Mucosa of stomach (tissue), 1 donor: ENCODE results near the gene LYST.
"Not testable (repeated sequence)": the region's sequence is repeated elsewhere in the genome, so short reads cannot be mapped to it uniquely, and the experiment has no call there.

Experiments
- H3K27me3 ChIP-seq: one replicate; pipeline ENCODE4 v1.7.0; 2013; ENCODE audit warnings: mild to moderate bottlenecking, low read length; ENCODE audit not compliant: control insufficient read depth, insufficient read depth
- H3K36me3 ChIP-seq: one replicate; pipeline ENCODE4 v1.7.0; 2013; ENCODE audit warnings: low read length; ENCODE audit not compliant: control insufficient read depth, insufficient read depth
- H3K4me1 ChIP-seq: one replicate; pipeline ENCODE4 v1.7.0; 2013; ENCODE audit warnings: mild to moderate bottlenecking, low read length; ENCODE audit not compliant: control insufficient read depth, insufficient read depth
- H3K4me3 ChIP-seq: one replicate; pipeline ENCODE4 v1.7.0; 2013; ENCODE audit warnings: low read length
- H3K9ac ChIP-seq: one replicate; pipeline ENCODE4 v1.7.0; 2013; ENCODE audit warnings: mild to moderate bottlenecking, low read length, moderate library complexity
- H3K9me3 ChIP-seq: one replicate; pipeline ENCODE4 v1.7.0; 2013; ENCODE audit warnings: mild to moderate bottlenecking, low read length, moderate library complexity; ENCODE audit not compliant: control insufficient read depth
- donor health status: Pancreatic carcinoma.

LYST gene, protein sequence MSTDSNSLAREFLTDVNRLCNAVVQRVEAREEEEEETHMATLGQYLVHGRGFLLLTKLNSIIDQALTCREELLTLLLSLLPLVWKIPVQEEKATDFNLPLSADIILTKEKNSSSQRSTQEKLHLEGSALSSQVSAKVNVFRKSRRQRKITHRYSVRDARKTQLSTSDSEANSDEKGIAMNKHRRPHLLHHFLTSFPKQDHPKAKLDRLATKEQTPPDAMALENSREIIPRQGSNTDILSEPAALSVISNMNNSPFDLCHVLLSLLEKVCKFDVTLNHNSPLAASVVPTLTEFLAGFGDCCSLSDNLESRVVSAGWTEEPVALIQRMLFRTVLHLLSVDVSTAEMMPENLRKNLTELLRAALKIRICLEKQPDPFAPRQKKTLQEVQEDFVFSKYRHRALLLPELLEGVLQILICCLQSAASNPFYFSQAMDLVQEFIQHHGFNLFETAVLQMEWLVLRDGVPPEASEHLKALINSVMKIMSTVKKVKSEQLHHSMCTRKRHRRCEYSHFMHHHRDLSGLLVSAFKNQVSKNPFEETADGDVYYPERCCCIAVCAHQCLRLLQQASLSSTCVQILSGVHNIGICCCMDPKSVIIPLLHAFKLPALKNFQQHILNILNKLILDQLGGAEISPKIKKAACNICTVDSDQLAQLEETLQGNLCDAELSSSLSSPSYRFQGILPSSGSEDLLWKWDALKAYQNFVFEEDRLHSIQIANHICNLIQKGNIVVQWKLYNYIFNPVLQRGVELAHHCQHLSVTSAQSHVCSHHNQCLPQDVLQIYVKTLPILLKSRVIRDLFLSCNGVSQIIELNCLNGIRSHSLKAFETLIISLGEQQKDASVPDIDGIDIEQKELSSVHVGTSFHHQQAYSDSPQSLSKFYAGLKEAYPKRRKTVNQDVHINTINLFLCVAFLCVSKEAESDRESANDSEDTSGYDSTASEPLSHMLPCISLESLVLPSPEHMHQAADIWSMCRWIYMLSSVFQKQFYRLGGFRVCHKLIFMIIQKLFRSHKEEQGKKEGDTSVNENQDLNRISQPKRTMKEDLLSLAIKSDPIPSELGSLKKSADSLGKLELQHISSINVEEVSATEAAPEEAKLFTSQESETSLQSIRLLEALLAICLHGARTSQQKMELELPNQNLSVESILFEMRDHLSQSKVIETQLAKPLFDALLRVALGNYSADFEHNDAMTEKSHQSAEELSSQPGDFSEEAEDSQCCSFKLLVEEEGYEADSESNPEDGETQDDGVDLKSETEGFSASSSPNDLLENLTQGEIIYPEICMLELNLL (N-terminal part only)

DNA sequence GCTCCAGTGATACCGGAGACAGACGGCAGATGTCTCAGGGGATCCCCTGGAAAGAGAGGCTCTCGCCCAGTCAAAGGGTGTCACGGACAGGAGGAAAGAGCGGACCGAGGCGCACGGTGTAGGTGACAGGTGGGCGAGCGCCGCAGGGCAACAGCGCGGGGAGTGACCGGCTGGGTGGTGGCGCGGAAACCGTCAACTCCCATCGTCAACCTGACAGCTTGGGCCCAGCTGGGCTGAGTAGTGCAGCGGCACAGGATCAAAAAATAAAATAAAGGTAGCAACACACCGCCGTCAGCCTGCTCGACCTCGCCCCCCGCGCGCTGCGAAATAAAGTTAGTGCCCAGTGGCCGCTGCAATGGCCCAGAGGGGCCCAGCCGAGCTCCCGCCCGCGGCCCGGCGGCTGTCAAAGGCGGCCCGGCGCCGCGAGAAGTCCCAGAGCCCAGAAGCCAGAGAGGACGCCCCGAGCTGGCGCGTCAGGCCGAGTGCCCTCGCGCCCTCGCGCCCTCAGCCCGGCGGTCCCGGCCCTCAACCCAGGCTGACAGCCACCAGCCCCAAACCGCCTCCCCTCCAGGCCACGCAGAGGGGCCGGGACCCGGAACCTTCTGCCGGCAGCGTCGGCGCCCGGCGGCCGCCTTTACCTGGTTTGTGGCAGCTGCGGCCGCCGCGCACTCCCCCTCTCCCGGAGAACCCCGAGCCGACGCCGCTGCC lies at the start of gene LYST:
Gene LYST, minus strand, starts transcription at position 702 of the 708 bp plus-strand sequence. CDS start 36,489 bp downstream, outside the sequence.
- peak within 1 kb of the TSS; percentile 96 for H3K9ac ChIP-seq
- H3K4me1 ChIP-seq, result peaks cover 20% of the 10 kb centered on the region
- no peaks in the 10 kb centered on the region for H3K9me3 ChIP-seq

DNA sequence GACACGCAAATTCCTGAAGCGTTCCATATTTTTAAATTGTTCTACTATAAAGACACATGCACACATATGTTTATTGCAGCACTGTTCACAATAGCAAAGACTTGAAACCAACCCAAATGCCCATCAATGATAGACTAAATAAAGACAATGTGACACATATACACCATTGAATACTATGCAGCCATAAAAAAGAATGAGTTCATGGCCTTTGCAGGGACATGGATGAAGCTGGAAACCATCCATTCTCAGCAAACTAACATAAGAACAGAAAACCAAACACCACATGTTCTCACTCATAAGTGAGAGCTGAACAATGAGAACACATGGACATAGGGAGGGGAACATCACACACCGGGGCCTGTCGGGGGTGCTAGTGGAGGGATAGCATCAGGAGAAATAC lies 48.8 kb upstream of the LYST start:
- not testable (repeated sequence) for H3K36me3 ChIP-seq, H3K27me3 ChIP-seq, H3K4me3 ChIP-seq, H3K9ac ChIP-seq, H3K9me3 ChIP-seq
- H3K4me1 ChIP-seq, result peaks cover 35% of the 10 kb centered on the region

More for the DNA sequence above, at the start of gene LYST:
- Histone ChIP-seq H3K4me3 (peak within 1 kb of the TSS; percentile 89), H3K27me3 (no peaks in the 10 kb centered on the region), H3K36me3 (no peaks in the 10 kb centered on the region)

DNA sequence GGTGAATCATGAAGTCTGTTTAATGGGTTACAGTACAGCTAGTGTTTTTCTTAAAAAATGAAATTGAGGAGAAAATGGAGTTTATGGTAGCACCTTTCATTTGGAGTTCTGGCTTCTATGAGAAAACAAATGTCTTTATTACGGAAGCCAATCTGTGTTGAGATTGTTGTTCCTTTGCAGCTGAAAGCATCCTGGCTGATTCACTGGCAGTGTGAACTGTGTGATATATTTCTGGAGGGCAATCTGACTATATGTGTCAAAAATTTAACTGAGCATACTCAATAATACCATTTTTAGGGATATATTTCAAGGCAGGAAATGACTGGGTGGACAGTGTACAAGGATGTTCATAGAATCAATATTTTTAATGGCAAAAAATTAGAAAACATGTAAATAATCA lies 46.6 kb upstream of the LYST start:
- H3K36me3 ChIP-seq, result no peaks in the 10 kb centered on the region
- no peak overlapping the region for H3K4me3 ChIP-seq
- no peaks in the 10 kb centered on the region for H3K9me3 ChIP-seq
- H3K4me1 ChIP-seq, result peaks cover 33% of the 10 kb centered on the region
- no peaks in the 10 kb centered on the region for H3K27me3 ChIP-seq
- no peak overlapping the region for H3K9ac ChIP-seq

DNA sequence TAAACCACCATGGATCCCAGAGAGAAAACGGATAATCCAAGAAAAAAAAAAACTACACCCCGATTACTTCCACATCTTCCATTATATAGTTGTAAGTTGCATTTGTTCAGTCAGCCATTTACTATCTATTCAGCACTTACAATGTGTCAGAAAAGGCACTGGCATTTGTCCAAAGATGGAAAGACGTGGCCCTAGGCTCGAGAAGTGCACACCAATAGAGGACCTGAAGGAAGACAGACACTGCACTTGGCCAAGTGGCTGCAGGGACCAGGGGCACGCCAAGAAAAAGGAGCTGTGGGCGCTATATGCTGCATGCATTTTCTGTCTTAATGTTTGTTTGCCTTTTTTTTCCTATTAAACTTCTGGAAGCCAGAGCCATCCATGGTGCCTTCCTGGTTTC lies 45.2 kb upstream of the LYST start:
- H3K36me3 ChIP-seq, result no peaks in the 10 kb centered on the region
- no peaks in the 10 kb centered on the region for H3K27me3 ChIP-seq
- no peak overlapping the region for H3K9ac ChIP-seq
- no peaks in the 10 kb centered on the region for H3K9me3 ChIP-seq
- peaks cover 28% of the 10 kb centered on the region for H3K4me1 ChIP-seq
- no peak overlapping the region for H3K4me3 ChIP-seq

DNA sequence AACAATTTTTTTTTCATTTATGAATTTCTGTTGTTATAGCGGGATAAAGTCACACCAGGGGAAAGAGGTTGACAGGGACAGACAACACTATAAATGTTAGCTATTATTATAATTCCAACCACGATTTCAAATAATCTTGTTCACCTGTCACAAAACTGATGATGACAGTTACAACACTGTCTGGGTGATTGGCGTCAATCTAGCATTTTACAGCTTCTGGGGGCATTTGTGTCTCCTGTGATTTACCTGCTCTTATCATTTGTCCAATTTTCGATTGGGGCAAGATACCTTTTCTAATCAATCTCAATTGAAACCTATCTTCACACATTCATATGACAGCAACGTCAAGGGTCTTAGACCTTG lies 44.6 kb upstream of the LYST start:
- Histone ChIP-seq H3K9me3 (no peaks in the 10 kb centered on the region), H3K27me3 (no peaks in the 10 kb centered on the region), H3K9ac (no peak overlapping the region), H3K4me3 (no peak overlapping the region), H3K4me1 (peaks cover 28% of the 10 kb centered on the region), H3K36me3 (no peaks in the 10 kb centered on the region)

DNA sequence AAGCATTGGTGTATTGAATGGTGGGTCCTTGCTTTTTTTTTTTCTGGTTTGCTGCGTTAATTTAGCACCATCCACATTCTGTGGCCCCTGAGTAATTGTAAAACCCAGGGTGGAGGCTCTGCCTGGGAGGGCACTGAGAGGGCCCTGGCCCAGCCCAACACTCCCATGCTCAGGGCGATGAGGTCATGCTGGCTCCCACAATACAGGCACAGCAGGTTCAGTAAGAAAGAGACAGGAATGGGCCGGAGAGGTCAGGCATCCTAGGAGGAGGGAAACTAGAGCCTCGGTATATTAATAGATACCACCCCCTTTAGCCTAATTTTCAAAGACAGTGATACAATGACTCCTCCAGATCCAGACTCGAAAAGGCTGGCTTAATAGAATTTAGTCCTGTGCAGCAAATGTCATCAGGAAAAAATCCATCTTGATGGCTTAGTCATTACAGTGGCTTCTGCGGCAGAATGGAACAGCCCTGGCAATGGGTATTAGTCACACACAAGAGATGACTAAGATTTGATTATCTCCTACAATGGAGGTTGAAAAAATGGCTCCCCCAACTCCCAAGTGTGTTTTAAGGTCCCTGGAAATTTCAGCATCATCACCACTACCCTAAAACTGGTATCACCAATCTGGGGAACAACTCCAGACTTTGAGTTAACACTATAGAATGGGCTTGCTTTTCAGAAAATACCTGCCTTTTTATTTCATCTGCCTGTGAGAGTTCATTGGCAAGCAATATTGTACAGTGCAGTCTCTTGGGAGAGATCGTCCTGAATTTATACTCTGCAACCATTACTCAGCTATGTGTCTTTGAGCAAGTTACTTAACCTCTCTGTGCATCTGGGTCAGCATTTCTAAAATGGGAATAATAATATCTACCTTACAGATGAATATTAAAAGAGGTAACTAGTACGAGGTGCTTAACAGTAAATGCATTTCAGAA lies 43.9 kb upstream of the LYST start:
- H3K4me3 ChIP-seq, result no peak overlapping the region
- H3K27me3 ChIP-seq, result no peaks in the 10 kb centered on the region
- H3K9ac ChIP-seq, result no peak overlapping the region
- no peaks in the 10 kb centered on the region for H3K9me3 ChIP-seq
- H3K36me3 ChIP-seq, result no peaks in the 10 kb centered on the region
- peaks cover 28% of the 10 kb centered on the region for H3K4me1 ChIP-seq

DNA sequence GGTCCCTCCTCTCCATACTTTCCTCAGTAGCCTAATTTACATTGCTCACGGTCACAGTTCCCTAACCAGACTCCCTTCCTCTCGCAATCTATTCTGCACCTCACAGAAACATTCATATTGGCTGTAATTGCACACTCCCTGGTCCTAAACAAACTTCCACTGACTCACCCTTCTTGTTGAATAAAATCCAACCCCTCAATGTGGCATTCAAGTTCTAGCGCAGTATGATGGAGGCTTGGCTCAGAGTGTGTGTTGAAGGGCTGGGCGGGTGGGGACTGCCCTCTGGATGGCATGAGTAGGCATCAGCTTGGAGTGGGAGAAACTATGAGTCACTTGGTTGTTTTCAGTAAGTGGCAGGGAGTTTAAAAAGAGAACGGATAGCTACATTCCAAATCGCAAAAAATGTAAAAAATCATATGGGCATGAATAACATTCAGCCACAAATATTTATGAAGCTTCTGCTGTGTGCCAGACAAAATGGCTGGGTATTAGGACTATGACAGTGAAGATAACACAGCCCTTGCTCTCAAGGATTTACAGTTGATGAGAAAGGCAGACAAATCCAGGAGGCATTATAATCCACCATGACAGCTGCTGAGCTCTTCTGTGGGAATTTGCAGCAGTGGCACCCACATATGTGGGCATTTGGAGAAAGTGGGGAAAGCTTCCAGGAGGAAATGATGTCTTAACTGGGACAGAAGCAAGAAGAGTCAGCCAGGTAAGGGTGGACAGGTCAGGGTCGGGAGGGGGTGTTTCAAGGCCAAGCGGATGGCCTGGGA lies 42.2 kb upstream of the LYST start:
- Histone ChIP-seq H3K27me3 (no peaks in the 10 kb centered on the region), H3K9me3 (no peaks in the 10 kb centered on the region), H3K4me1 (peaks cover 28% of the 10 kb centered on the region), H3K4me3 (no peak overlapping the region), H3K9ac (peak overlapping the region; percentile 5), H3K36me3 (no peaks in the 10 kb centered on the region)

DNA sequence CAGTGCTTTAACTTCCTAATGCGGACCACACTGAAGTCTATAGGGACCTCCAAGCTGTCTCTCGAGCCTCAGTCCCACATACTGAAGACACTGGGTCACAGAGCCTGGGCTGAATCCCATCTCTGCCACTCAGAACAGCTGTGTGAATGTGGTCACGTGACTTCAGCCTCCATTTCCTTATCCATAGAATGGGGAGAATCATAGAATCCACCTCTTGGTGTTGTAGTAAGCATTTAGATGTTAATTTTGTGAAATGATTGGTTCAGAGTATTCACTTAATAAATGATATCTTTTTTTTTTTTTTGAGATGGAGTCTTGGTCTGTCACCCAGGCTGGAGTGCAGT lies 41.2 kb upstream of the LYST start:
- Histone ChIP-seq H3K9ac (no peak overlapping the region), H3K9me3 (no peaks in the 10 kb centered on the region), H3K36me3 (no peaks in the 10 kb centered on the region), H3K4me3 (no peak overlapping the region), H3K27me3 (no peaks in the 10 kb centered on the region), H3K4me1 (peaks cover 36% of the 10 kb centered on the region)

DNA sequence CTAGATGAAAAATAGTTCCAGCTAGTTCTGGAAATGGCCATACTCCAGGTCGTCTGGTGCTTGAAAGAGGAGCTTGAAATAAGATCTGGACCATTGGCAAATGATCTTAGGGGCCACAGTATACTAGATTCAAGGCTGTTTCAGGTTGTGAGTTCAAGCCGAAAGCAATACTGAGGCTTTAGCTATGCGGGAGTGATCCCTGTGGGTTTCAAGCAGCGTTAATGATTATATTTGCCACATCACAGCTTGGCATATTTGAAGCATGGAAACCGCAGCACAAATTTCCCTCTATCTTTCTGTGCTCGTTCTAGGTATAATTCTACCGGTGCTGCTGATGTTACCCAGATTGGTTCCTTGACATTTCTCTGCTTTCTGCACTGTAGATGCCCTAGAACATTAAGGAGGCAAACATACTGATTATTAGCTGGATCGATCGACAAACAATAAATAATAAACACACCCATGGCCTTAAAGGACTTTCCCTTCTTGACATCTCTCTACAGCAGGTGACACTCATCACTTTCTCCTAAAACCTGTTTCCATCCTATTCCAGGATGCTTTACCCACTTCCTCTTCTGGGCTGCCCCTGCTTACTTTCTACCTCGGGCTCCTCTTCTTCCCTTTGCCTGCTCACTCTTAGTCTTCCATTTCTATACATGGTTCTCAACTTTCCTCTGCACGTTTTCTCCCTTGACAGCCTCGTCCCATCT lies 40.6 kb upstream of the LYST start:
- Histone ChIP-seq H3K9me3 (no peaks in the 10 kb centered on the region), H3K4me3 (no peak overlapping the region), H3K9ac (no peak overlapping the region), H3K36me3 (no peaks in the 10 kb centered on the region), H3K27me3 (no peaks in the 10 kb centered on the region), H3K4me1 (peaks cover 40% of the 10 kb centered on the region)

DNA sequence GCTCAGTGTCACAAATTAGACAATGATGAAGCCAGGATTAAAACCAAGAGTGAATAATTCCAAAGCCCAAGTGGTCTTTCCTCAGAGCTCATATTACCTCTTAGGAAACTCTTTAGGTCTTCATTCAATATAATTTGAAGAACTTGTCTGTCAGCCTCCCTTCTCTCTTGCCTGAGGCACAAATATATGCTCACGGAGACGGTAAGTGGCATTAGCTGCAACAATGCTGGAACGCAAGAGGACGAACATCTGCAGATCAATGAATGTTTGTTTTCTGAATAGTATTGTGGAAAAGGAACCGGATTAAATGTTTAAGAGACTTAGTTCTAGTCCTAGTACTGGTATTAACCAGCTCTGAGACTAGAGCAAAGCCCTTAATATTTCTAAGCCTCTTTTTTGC lies 39.7 kb upstream of the LYST start:
- Histone ChIP-seq H3K9me3 (no peaks in the 10 kb centered on the region), H3K4me1 (peaks cover 40% of the 10 kb centered on the region), H3K27me3 (no peaks in the 10 kb centered on the region), H3K9ac (no peak overlapping the region), H3K36me3 (no peaks in the 10 kb centered on the region), H3K4me3 (no peak overlapping the region)
